GM19099 (cell line): ENCODE results near the gene ATRX.

Experiments used
- POLR2A ChIP-seq: IDR thresholded peaks from 3 replicates; pipeline ENCODE4 v1.6.1; 2011; ENCODE audit warnings: low read depth; ENCODE audit not compliant: insufficient read length; ENCODE audit errors: extremely low read depth

Gene ATRX

DNA sequence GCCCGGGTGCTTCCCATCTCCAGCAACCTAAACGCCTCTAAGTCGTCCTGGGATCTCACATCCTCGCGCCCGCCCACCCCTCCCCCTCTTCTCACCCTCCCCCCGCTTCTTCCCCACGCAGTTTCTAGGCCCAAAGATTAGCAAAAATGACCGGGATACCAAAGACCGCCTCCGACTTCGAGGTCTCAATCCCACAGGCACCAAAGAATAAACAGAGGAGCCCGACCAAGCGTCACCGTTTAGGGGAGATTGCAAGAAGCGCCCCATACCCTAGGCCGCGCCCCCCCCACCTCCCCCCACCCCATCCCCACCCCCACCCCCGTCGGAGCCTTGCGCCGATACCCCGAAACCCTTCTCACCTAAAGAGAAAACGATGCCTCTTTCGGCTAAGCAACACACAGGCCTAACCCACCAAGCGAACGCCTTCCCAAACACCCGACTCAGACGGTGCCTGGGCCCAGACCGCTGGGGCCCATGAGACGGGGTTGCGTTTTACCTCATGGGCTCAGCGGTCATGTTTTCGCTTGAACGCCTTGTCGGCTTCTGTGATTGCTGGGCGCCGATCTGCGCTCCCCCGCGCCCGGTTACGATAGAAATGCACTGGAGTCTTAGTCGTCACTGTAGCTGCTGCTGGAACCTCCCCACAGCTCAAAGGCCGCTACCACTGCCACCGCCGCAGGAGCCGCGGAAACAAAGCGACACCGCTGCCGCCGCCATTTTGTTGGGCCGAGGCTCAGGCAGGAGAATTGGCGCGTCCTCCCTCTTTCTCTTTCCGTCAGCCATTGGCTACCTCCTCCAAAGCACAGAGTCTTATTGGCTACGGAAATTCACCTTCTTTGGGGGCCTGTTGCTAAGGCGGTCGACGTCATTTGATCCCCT is at the start of gene ATRX:
Gene ATRX, minus strand, starts transcription at position 731 of the 879 bp plus-strand sequence. Its CDS starts 215 bp downstream, at position 516.
- TF ChIP-seq POLR2A, result peak; percentile 81

GRCh38 chrX:77820091-77820727 is 34.2 kb upstream of the ATRX start:
- TF ChIP-seq POLR2A, result no peak

GRCh38 chrX:77814210-77814609 is 28.2 kb upstream of the ATRX start:
- no peak for TF ChIP-seq POLR2A

DNA sequence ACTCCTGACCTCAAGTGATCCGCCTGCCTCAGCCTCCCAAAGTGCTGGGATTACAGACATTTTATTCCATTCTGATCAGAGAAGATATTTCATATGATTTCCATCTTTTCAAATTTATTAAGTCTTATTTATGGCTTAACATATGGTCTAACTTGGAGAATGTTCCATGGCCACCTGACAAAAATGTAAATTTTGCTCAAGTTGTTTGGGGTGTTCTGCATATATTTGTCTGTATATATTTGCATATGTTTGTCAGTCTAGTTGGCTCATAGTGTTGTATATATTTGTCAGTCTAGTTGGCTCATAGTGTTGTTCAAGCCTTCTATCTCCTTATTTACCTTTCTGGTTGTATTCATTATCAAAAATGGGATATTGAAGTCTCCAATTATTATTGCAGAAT is 16.2 kb upstream of the ATRX start:
- no peak for TF ChIP-seq POLR2A

- no peak for TF ChIP-seq POLR2A
Measured at GRCh38 chrX:77795124-77795523, 9.1 kb upstream of the ATRX start.

DNA sequence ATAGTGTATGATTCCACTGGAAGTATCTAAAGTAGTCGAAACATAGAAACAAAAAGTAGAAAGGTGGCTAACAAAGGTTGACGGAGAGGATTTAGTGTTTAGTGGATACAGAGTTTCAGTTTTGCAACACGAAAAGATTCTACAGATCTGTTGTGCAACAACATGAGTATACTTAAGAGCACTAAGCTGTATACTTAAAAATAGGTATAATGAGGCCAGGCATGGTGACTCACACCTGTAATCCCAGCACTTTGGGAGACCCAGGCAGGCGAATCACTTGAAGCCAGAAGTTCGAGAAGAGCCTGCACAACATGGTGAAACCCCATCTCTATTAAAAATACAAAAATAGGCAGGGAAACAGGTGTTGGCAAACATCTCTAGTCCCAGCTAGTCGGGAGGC is 7.9 kb upstream of the ATRX start:
- no peak for TF ChIP-seq POLR2A

- TF ChIP-seq POLR2A, result no peak
Measured at GRCh38 chrX:77788050-77788449, 2.0 kb upstream of the ATRX start.

DNA sequence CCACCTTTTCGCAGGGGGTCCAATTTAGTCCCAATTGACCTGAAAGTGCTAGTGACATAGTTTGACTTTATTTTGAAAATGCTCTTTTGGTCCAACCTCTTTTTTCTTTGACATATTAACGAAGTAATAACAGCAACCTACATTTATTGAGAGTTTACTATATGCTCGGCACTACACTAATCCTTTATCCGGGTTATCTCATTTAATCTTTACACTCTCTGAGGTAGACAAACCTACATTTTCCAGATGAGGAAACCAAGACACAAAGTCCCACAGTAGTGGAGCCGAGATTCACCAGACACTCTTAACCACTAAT is 307 bp upstream of the ATRX start:
- no peak for TF ChIP-seq POLR2A

- TF ChIP-seq POLR2A, result no peak
Measured at GRCh38 chrX:77779695-77780094, 6.3 kb downstream of the ATRX start.

DNA sequence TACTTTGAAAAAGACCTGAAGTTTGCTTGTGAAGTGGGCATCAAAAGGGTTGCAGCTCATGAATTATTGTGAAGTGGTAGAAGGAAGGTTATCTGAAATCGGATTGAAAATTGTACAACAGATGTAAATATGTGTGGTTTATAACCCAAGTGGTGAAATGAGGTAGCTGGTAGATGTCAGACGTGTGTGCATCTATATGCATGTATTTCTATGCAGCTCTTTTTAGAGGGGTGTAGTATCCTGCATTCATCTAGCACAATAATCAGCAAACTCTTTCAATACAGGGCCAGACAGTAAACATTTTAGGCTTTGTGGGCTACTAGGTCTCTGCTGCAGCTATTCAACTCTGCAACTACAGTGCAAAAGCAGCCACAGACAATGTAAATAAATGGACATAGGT is 9.4 kb downstream of the ATRX start:
- TF ChIP-seq POLR2A, result no peak

GRCh38 chrX:77771601-77772000 is 14.4 kb downstream of the ATRX start:
- TF ChIP-seq POLR2A, result no peak

- no peak for TF ChIP-seq POLR2A
Measured at GRCh38 chrX:77768787-77769186, 17.2 kb downstream of the ATRX start.

- TF ChIP-seq POLR2A, result no peak
Measured at GRCh38 chrX:77755561-77755960, 30.5 kb downstream of the ATRX start.

DNA sequence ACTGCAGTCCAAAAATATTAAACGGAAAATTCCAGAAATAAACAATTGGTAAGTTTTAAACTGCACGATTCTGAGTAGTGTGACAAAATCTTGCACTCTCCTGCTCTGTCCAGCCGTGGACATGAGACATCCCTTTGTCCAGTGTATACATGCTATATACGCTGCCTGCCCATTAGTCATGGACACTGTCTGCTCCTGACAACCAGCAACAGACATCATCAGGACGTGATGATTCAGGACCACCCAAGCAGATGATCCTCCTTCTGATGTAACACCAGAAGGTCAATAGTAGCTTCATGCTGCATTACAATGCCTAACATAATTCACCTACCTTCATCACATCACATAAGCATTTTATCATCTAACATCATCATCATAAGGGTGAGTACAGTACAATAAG is 36.3 kb downstream of the ATRX start:
- no peak for TF ChIP-seq POLR2A

GRCh38 chrX:77743720-77744119 is 42.3 kb downstream of the ATRX start:
- no peak for TF ChIP-seq POLR2A

- no peak for TF ChIP-seq POLR2A
Measured at GRCh38 chrX:77742788-77743476, 43.1 kb downstream of the ATRX start.

DNA sequence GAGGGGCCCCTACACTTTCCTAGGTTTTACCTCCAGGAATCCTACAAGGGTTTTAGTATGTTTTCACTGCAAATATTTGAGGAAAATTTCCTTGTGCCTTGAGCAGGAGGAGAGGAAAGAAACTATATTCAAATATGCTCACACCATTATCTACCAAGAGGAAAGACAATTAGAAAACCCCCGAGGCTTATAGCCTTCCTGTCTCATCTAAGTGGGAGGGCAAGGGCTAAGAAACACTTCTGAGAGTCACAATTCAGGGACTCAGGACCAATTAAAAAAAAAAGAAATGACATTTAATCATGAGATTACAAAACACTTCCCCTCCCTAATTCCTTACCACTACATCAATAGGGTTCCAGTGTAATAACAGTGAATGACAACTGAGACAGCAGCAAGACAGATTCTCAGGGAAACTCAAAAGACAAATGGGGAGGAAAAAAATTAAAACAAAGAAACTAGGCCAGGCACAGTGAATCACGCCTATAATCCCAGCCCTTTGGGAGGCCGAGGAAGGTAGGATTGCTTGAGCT is 45.6 kb downstream of the ATRX start:
- TF ChIP-seq POLR2A, result no peak

DNA sequence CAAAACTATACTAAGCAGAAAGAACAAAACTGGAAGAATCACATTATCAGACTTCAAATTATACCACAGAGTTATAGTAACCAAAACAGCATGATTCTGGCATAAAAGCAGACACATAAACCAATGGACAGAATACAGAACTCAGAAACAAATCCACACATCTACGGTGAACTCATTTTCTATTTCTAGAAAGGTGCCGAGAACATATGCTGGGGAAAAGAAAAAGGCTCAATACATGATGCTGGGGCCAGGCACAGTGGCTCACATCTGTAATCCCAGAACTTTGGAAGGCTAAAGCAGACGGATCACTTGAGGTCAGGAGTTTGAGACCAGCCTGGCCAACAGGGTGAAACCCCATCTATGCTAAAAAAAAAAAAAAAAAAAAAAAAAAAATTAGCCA is 52.7 kb downstream of the ATRX start:
- no peak for TF ChIP-seq POLR2A
